GM21825 (cell line): Measurements from ENCODE around the gene TMEM150A.
"Not testable (repeated sequence)": the region's sequence is repeated elsewhere in the genome, so short reads cannot be mapped to it uniquely, and the experiment has no call there.

Experiments
- ATAC-seq: cut with Tn5 transposase; IDR thresholded peaks from one replicate; pipeline ENCODE4 v1.9.1; 2021; ENCODE audit warnings: mild to moderate bottlenecking, moderate library complexity; ENCODE audit not compliant: unreplicated experiment

Gene TMEM150A

GRCh38 chr2:85595301-85596025, 7.0 kb downstream of the TMEM150A start, which contains the start of gene RNF181:
Gene RNF181 (plus strand): TSS chr2:85595745. CDS start chr2:85595764, 19 bp downstream.
- peak; percentile 97 for ATAC-seq

- no peak for ATAC-seq
These were observed 7.7 kb downstream of the TMEM150A start for GRCh38 chr2:85594715-85595300.

- no peak for ATAC-seq
These were observed 9.5 kb downstream of the TMEM150A start for GRCh38 chr2:85593023-85593422.

- not testable (repeated sequence) for ATAC-seq
These were observed 10.2 kb downstream of the TMEM150A start for GRCh38 chr2:85592299-85592698.

- ATAC-seq, result no peak
These were observed 10.9 kb downstream of the TMEM150A start for GRCh38 chr2:85591563-85591962.

- no peak for ATAC-seq
These were observed 11.5 kb downstream of the TMEM150A start for GRCh38 chr2:85590950-85591349.

- no peak for ATAC-seq
These were observed 12.3 kb downstream of the TMEM150A start for GRCh38 chr2:85589982-85590791.

- no peak for ATAC-seq
These were observed 13.3 kb downstream of the TMEM150A start for GRCh38 chr2:85589181-85589580.

- no peak for ATAC-seq
These were observed 13.9 kb downstream of the TMEM150A start for GRCh38 chr2:85588645-85589044.

- ATAC-seq, result no peak
These were observed 14.3 kb downstream of the TMEM150A start for GRCh38 chr2:85588236-85588635.

- ATAC-seq, result no peak
These were observed 16.8 kb downstream of the TMEM150A start for GRCh38 chr2:85585781-85586105.

GRCh38 chr2:85584857-85585780, 17.4 kb downstream of the TMEM150A start:
- ATAC-seq, result peak; percentile 57

- ATAC-seq, result peak; percentile 58
These were observed 18.1 kb downstream of the TMEM150A start, which contains the start of gene VAMP5 for GRCh38 chr2:85584354-85584856. Gene VAMP5 (plus strand): TSS chr2:85584431. CDS start chr2:85584491, 60 bp downstream.

GRCh38 chr2:85583667-85584353, 18.7 kb downstream of the TMEM150A start:
- ATAC-seq, result no peak

- ATAC-seq, result no peak
These were observed 20.0 kb downstream of the TMEM150A start for GRCh38 chr2:85582492-85582891.

GRCh38 chr2:85580206-85580605, 22.3 kb downstream of the TMEM150A start:
- ATAC-seq, result no peak

- no peak for ATAC-seq
These were observed 23.1 kb downstream of the TMEM150A start for GRCh38 chr2:85579266-85579935.

GRCh38 chr2:85578243-85579180, 24.0 kb downstream of the TMEM150A start:
- peak; percentile 46 for ATAC-seq
